Measurements from ENCODE around the gene CRB3. TPM values are rescaled to one million over a fixed set of nuclear protein-coding genes. Genes with fewer than 3 reads are reported as not detected.

The CRB3 gene
- total and polyA plus RNA-seq, 2 of the 4 experiments (the other 2 are of a cell fraction), result not detected

DNA sequence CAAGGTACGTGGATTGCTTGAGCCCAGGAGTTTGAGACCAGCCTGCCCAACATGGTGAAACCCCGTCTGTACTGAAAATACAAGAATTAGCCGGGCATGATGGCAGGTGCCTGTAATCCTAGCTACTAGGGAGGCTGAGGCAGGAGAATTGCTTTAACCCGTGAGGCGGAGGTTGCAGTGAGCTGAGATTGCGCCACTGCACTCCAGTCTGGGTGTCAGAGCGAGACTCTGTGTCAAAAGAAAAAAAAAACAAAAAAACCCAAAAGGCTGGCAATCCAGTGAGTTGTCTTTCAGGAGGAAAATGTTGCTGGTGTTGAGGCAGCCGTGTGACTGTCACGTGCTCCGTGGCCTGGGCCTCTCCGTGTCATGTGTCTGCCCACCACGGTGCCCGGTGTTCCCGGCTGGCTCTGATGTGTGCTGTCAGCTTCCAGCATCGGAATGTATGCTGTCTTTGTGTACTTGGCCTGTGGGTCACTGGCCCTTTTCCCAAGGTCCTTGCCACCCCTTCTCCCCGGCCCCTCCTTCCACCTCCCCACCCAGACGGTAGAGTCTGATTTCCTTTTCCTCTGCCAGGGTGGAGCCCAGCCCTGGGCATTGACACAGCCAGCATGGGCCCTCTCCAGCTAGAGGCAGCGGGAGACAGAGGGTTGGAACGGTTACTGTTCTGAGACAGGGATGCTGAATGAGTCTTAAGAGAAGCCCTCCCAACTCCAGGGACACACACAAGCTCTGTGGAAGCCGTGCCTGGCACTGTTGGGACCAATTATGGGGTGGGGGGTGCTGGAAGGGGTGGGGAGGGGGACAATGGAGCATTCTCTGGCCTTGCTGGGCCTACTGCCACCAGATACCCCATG, 45.3 kb downstream of the CRB3 start:
- H2AK9ac ChIP-seq (replicated peaks; ENCODE audit: low read depth, low read length, poor library complexity), result no peak overlapping the region
- H2BK15ac ChIP-seq (ENCODE audit: low read depth, low read length), result no peak overlapping the region
- no peaks in the 10 kb centered on the region for H3K9me1 ChIP-seq (ENCODE audit: insufficient read depth, low read length)
- H3K4ac ChIP-seq (ENCODE audit: low read depth, low read length), result no peak overlapping the region
- no peak overlapping the region for H3K4me2 ChIP-seq (ENCODE audit: low read depth, low read length)
- H2BK5ac ChIP-seq (ENCODE audit: low read depth, low read length, poor library complexity, severe bottlenecking), result no peak overlapping the region
- no peaks in the 10 kb centered on the region for H3K79me1 ChIP-seq (ENCODE audit: low read depth in 1 of 2, low read length in 2 of 2)
- H4K91ac ChIP-seq (ENCODE audit: insufficient read depth, low read depth, low read length), result no peak overlapping the region
- H3K23ac ChIP-seq (ENCODE audit: low read depth, low read length), result no peak overlapping the region
- H2AK5ac ChIP-seq (ENCODE audit: low read depth, low read length), result no peak overlapping the region
- H4K8ac ChIP-seq (ENCODE audit: low read depth in 2 of 2, low read length in 2 of 2), result no peak overlapping the region
- CTCF ChIA-PET, result no interaction called here
- WGBS, 2 experiments (ENCODE audit: extremely low coverage in 2 of 2, insufficient read length in 1 of 2), result 48% methylated on average over 13 of the region's 20 CpGs; no CpG with 5 or more reads in 1 of the 2 experiments
- no peak for ATAC-seq (ENCODE audit: low read depth)
- H2AFZ ChIP-seq (replicated peaks; ENCODE audit: low read length, poor library complexity), result no peak overlapping the region
- H3K9me3 ChIP-seq (ENCODE audit: control insufficient read depth, insufficient read depth, low read length), result no peaks in the 10 kb centered on the region
- no peak overlapping the region for H3K56ac ChIP-seq (ENCODE audit: extremely low read depth, insufficient read depth, low read length)
- BruUV-seq (replicated peaks), result no TSS peak
- in situ Hi-C loops (cut with MboI; ENCODE audit: low sequenced_read_pairs), result no loop called here
- H3K4me3 ChIP-seq (ENCODE audit: insufficient read depth, low read depth, low read length), result no peak overlapping the region
- no peaks in the 10 kb centered on the region for H3K4me1 ChIP-seq (ENCODE audit: control insufficient read depth, insufficient read depth, low read length)
- H4K5ac ChIP-seq (ENCODE audit: low read depth, low read length), result no peak overlapping the region
- H3K18ac ChIP-seq (ENCODE audit: low read depth, low read length), result no peak overlapping the region
- no peak overlapping the region for H3K27ac ChIP-seq (ENCODE audit: insufficient read depth, low read length)
- POLR2A ChIA-PET (ENCODE audit: unreplicated experiment), result no interaction called here
- DNase-seq, result no peak
- intact Hi-C loops (cut with micrococcal nuclease), result no loop called here
- dilution Hi-C loops (cut with HindIII; ENCODE audit: low sequenced_read_pairs, unreplicated experiment), result no loop called here
- TF ChIP-seq NFE2L2 (IDR thresholded peaks at IDR 0.05; ENCODE audit: low read depth, low read length) (no peak), CHD1 (IDR thresholded peaks at IDR 0.05; ENCODE audit: low read depth, low read length) (no peak), SMC3 (IDR thresholded peaks at IDR 0.05; ENCODE audit: low read depth, low read length) (no peak)
- TF ChIP-seq, protein P1, sequence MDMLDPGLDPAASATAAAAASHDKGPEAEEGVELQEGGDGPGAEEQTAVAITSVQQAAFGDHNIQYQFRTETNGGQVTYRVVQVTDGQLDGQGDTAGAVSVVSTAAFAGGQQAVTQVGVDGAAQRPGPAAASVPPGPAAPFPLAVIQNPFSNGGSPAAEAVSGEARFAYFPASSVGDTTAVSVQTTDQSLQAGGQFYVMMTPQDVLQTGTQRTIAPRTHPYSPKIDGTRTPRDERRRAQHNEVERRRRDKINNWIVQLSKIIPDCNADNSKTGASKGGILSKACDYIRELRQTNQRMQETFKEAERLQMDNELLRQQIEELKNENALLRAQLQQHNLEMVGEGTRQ (IDR thresholded peaks at IDR 0.05; ENCODE audit: low read depth, low read length), result no peak
- H2BK120ac ChIP-seq (ENCODE audit: low read depth, low read length), result no peak overlapping the region
- H3K27me3 ChIP-seq (ENCODE audit: control insufficient read depth, insufficient read depth, low read length), result no peaks in the 10 kb centered on the region
- H2BK20ac ChIP-seq (ENCODE audit: low read depth, low read length), result no peak overlapping the region
- H3K14ac ChIP-seq (replicated peaks; ENCODE audit: low read depth, low read length), result no peak overlapping the region
- no peaks in the 10 kb centered on the region for H4K20me1 ChIP-seq (ENCODE audit: insufficient read depth, low read length)
- H3K36me3 ChIP-seq (ENCODE audit: control insufficient read depth, insufficient read depth, low read length), result no peaks in the 10 kb centered on the region
- no peak overlapping the region for H3K9ac ChIP-seq (ENCODE audit: low read depth, low read length)
